ENCODE results near the gene SLC37A4. TPM values are rescaled to one million over a fixed set of nuclear protein-coding genes. Genes with fewer than 3 reads are reported as not detected.
A peak's percentile ranks its signal among the peaks of the same experiment; 100 is the strongest.
"Not testable (repeated sequence)": the region's sequence is repeated elsewhere in the genome, so short reads cannot be mapped to it uniquely, and the experiment has no call there.

SLC37A4 gene
- polyA plus RNA-seq, 6 donors from 2014 or later = 8.1 to 12.8 (median 11.1) TPM

- H3K4me1 Mint-ChIP-seq = peaks cover 9 to 18% (median 16%) of the 10 kb centered on the region in 3 donors
- H3K4me3 Mint-ChIP-seq = not testable (repeated sequence)
Observed at GRCh38 chr11:119033421-119033820, 2.7 kb upstream of the SLC37A4 start.

DNA sequence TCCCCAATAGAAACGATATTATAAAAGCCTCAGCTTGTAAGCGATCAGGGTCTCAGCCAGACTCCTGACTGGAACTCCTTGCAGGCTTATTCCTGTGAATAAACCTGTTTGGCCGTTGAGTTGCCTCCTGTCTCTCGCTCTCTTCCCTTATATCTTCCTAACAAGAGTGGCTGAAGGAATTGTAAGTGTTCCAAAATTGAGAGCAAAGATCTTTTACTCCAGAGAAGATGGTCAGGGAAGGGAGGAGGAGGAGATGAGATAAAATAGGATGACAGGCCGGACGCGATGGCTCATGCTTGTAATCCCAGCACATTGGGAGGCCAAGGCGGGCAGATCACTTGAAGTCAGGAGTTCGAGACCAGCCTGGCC lies 1.2 kb upstream of the SLC37A4 start:
- Mint-ChIP-seq H3K27ac (peak overlapping the region in 1 of 6 donors; percentile 61), H3K36me3 (no peaks in the 10 kb centered on the region), H3K9me3 (no peaks in the 10 kb centered on the region), H3K4me1 (peaks cover 9 to 21% (median 18%) of the 10 kb centered on the region in 3 donors), H3K27me3 (no peaks in the 10 kb centered on the region), H3K4me3 (peak overlapping the region in 4 of 8 donors; percentile 9 to 98 (median 50))
- no peak for DNase-seq
- ATAC-seq (ENCODE audit: low read depth in 2 of 2) = no peak

More at GRCh38 chr11:119033421-119033820, 2.7 kb upstream of the SLC37A4 start:
- not testable (repeated sequence) for H3K27ac Mint-ChIP-seq; H3K36me3 Mint-ChIP-seq; ATAC-seq (ENCODE audit: low read depth in 2 of 2); H3K27me3 Mint-ChIP-seq; H3K9me3 Mint-ChIP-seq; DNase-seq

- H3K36me3 Mint-ChIP-seq = no peaks in the 10 kb centered on the region
- DNase-seq = no peak
- H3K9me3 Mint-ChIP-seq = no peaks in the 10 kb centered on the region
- H3K27ac Mint-ChIP-seq = peak overlapping the region in 4 of 6 donors; percentile 60 to 68 (median 65)
- H3K4me1 Mint-ChIP-seq = peaks cover 13 to 21% (median 18%) of the 10 kb centered on the region in 3 donors
- ATAC-seq (ENCODE audit: low read depth in 2 of 2) = peak in 1 of 2 donors; percentile 1
- H3K4me3 Mint-ChIP-seq = peak overlapping the region; percentile 72 to 98 (median 90)
- no peaks in the 10 kb centered on the region for H3K27me3 Mint-ChIP-seq
Observed at GRCh38 chr11:119030029-119030328, 698 bp downstream of the SLC37A4 start.

DNA sequence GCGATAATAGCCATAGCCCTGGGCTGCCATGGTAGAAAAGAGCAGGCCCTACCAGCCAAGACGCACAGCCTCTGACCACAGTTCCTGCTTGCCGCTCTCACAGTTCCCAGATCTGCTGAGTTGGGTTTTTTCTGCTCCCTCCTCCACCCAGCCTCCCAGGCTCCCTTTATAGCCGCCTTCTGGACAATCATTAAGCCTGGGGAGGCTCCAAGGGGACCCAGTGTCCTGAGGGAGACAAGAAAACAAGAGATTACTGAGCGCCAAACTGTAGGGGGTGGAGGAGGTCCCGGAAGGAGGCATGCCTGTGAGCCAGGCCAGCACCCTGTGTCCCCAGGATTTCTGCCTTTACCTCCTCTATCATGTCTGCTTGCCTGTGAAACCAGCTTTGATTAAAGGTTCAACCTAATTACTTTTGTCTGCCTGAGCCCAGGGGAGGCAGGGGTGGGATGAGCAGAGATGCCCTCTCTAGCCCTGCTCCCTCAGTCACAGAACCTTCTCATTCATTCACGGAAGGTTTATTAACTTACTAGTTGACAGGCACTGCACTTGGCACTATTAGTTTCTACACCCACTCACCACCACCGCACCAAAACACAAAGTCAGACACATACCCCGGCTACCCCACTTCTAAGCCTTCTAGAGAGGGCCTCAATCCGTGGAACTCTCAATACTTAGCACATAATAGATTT lies 1.2 kb downstream of the SLC37A4 start:
- H3K27me3 Mint-ChIP-seq = no peaks in the 10 kb centered on the region
- DNase-seq = no peak
- H3K9me3 Mint-ChIP-seq = no peaks in the 10 kb centered on the region
- ATAC-seq (ENCODE audit: low read depth in 2 of 2) = no peak
- peak overlapping the region; percentile 72 to 98 (median 90) for H3K4me3 Mint-ChIP-seq
- H3K27ac Mint-ChIP-seq = peak overlapping the region in 5 of 6 donors; percentile 40 to 93 (median 65)
- no peaks in the 10 kb centered on the region for H3K36me3 Mint-ChIP-seq
- H3K4me1 Mint-ChIP-seq = peaks cover 13 to 22% (median 21%) of the 10 kb centered on the region in 3 donors

DNA sequence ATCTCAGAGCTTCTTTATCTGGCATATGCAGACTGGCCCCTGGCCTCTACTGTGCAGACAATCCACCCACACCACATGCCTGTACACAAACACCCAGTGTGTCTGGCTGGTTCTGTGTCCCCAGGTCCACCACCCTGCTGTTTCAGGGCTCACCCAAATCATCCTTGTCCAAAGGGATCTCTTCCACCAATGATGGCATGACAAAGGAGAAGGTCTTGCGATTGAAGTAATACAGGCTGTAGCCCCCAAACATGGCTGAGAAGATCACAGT lies 1.7 kb downstream of the SLC37A4 start:
- ATAC-seq (ENCODE audit: low read depth in 2 of 2) (no peak), DNase-seq (no peak)
- Mint-ChIP-seq H3K27me3 (no peaks in the 10 kb centered on the region), H3K4me1 (peaks cover 16 to 25% (median 24%) of the 10 kb centered on the region in 3 donors), H3K36me3 (no peaks in the 10 kb centered on the region), H3K9me3 (no peaks in the 10 kb centered on the region), H3K4me3 (peak overlapping the region in 7 of 8 donors; percentile 61 to 98 (median 84)), H3K27ac (peak overlapping the region in 2 of 6 donors; percentile 66 to 68)

DNA sequence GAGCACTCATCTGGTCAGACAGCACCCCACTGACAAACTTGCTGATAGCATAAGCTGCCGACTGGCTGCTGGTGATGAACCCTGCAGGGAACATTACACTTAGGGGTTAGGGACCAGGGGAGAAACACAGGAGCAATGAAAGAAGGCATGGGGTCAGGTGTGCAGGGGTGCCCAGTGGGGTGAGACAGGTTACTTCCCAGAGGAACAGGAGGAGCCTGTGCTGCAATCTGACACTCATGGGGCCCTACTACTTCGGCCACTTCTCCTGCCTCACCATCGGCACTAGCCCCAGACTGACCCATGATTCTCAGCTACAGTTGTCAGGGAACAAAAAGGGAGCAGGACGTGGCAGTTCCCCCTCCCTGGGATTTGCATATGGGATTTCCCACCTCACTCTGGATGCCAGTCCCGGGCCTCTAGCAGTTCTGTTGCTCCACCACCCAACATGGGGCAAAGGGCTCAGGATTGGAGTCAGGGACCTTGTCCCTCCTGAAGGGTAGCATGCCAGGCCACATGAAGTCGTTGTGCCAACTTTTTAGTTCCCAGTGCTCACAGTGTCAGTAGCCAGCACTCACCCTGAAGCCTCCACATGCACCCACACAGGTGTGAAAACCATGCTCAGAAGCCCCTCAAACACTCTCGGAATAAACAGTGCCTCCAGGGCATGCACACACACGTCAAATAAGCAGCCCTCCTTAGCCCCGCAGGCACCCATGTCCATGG lies 2.2 kb downstream of the SLC37A4 start:
- Mint-ChIP-seq H3K9me3 (no peaks in the 10 kb centered on the region), H3K4me3 (peak overlapping the region in 7 of 8 donors; percentile 20 to 98 (median 65)), H3K27ac (peak overlapping the region in 3 of 6 donors; percentile 66 to 92 (median 68)), H3K27me3 (no peaks in the 10 kb centered on the region), H3K36me3 (peaks cover 0 to 2% of the 10 kb centered on the region in 2 donors), H3K4me1 (peaks cover 16 to 26% (median 25%) of the 10 kb centered on the region in 3 donors)
- DNase-seq (no peak), ATAC-seq (ENCODE audit: low read depth in 2 of 2) (no peak)

- H3K9me3 Mint-ChIP-seq = no peaks in the 10 kb centered on the region
- H3K4me1 Mint-ChIP-seq = peaks cover 16 to 31% (median 25%) of the 10 kb centered on the region in 3 donors
- peak overlapping the region in 2 of 6 donors; percentile 80 to 92 for H3K27ac Mint-ChIP-seq
- no peaks in the 10 kb centered on the region for H3K27me3 Mint-ChIP-seq
- H3K36me3 Mint-ChIP-seq = peaks cover 0 to 5% of the 10 kb centered on the region in 2 donors
- ATAC-seq (ENCODE audit: low read depth in 2 of 2) = no peak
- no peak for DNase-seq
- H3K4me3 Mint-ChIP-seq = peak overlapping the region in 3 of 8 donors; percentile 20 to 76 (median 30)
Observed at GRCh38 chr11:119027561-119028345, 2.9 kb downstream of the SLC37A4 start.

- Mint-ChIP-seq H3K9me3 (no peaks in the 10 kb centered on the region), H3K36me3 (peaks cover 0 to 5% of the 10 kb centered on the region in 2 donors), H3K4me1 (peaks cover 16 to 31% (median 25%) of the 10 kb centered on the region in 3 donors), H3K27me3 (no peaks in the 10 kb centered on the region), H3K4me3 (peak overlapping the region in 1 of 8 donors; percentile 76), H3K27ac (no peak overlapping the region)
- no peak for ATAC-seq (ENCODE audit: low read depth in 2 of 2)
- DNase-seq = no peak
Observed at GRCh38 chr11:119026970-119027369, 3.7 kb downstream of the SLC37A4 start.

DNA sequence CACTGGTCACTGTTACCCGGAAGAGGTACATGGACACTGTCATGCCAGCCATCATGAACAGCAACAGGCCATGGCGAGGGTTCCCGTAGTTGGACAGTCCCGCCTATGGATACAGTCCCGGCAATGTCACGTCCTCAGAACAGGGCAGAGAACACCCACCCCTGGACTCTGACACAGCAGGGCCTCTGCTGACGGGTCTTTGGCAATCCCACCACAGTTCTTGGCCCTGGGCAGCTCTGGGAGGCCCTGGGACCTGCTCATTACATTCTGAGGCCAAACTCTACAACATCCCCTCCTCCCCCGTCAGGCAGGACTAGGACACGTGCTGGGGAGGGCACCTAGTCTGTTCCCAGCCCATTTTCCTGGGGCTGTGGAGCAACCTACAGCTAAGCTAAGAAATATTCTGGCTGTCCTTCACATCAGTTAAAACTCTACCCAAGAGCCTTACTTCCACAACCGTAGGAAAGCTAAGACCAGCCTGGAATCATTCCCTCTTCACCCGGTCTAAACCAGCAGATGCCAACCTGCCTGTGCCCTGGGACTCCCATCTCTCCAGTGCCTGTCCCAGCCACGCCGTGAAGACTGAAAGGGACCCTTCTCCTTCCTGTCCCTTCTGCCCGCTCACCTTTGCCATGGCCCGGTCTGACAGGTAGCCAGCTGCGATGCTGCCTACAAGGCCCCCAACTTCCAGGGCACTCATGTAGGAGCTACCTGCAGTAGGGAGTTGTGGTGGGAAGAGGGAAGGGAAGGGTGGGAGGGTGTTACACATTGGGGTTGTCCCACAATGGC lies 4.5 kb downstream of the SLC37A4 start:
- no peak overlapping the region for H3K27ac Mint-ChIP-seq
- H3K27me3 Mint-ChIP-seq = no peaks in the 10 kb centered on the region
- ATAC-seq (ENCODE audit: low read depth in 2 of 2) (no peak), DNase-seq (no peak)
- peaks cover 16 to 35% (median 25%) of the 10 kb centered on the region in 3 donors for H3K4me1 Mint-ChIP-seq
- H3K9me3 Mint-ChIP-seq = no peaks in the 10 kb centered on the region
- peaks cover 0 to 5% of the 10 kb centered on the region in 2 donors for H3K36me3 Mint-ChIP-seq
- H3K4me3 Mint-ChIP-seq = peak overlapping the region in 1 of 8 donors; percentile 18

GRCh38 chr11:119025541-119025940 lies 5.1 kb downstream of the SLC37A4 start:
- Mint-ChIP-seq H3K27me3 (no peaks in the 10 kb centered on the region), H3K4me3 (peak overlapping the region in 1 of 8 donors; percentile 18), H3K4me1 (peaks cover 16 to 35% (median 21%) of the 10 kb centered on the region in 3 donors), H3K27ac (peak overlapping the region in 2 of 6 donors; percentile 70 to 86), H3K9me3 (no peaks in the 10 kb centered on the region), H3K36me3 (peaks cover 0 to 5% of the 10 kb centered on the region in 2 donors)
- no peak for DNase-seq
- no peak for ATAC-seq (ENCODE audit: low read depth in 2 of 2)

- Mint-ChIP-seq H3K27me3 (no peaks in the 10 kb centered on the region), H3K36me3 (peaks cover 0 to 5% of the 10 kb centered on the region in 2 donors), H3K4me3 (peak overlapping the region in 1 of 8 donors; percentile 58), H3K4me1 (peaks cover 18 to 39% (median 24%) of the 10 kb centered on the region in 3 donors), H3K9me3 (no peaks in the 10 kb centered on the region), H3K27ac (peak overlapping the region in 3 of 6 donors; percentile 70 to 86 (median 72))
- ATAC-seq (ENCODE audit: low read depth in 2 of 2) (no peak), DNase-seq (no peak)
Observed at GRCh38 chr11:119025099-119025473, 5.6 kb downstream of the SLC37A4 start.

DNA sequence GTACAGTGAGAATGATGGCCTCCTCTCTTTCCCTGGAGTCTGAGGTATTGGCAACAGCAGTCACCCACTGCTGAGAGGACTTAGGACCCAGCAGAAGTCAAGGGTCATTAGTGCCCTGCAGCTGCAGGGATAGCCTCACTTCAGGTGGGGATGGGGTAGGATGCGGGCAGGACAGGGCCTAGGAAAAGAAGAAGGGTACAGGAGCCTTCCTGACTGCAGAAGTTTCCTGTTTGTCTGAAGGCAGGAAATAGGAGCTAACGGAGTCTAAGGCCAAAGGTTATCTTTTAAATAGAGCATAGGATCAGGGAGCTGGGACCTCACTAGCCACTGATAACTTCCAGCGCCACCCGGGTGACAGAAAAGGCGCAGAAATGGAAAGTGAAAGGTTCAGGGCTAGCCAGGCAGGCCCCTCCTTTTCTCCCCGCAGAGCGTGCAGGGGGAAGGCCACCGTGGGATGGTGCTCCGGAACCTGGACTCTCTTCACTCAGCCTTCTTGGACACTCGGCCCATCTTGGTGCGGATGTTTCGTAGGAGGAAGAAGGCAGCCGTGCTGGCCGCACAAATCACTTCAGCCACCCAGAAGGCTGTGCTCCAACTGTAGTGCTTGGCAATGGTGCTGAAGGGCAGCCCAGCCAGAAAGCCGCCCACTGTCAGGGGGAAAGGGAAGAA lies 6.1 kb downstream of the SLC37A4 start:
- Mint-ChIP-seq H3K27me3 (no peaks in the 10 kb centered on the region), H3K9me3 (no peaks in the 10 kb centered on the region), H3K36me3 (peaks cover 0 to 5% of the 10 kb centered on the region in 2 donors), H3K4me1 (peaks cover 18 to 39% (median 22%) of the 10 kb centered on the region in 3 donors), H3K27ac (peak overlapping the region in 4 of 6 donors; percentile 40 to 81 (median 71)), H3K4me3 (peak overlapping the region in 1 of 8 donors; percentile 58)
- no peak for ATAC-seq (ENCODE audit: low read depth in 2 of 2)
- no peak for DNase-seq

Data from naive B cell (primary cell).